Measurements from ENCODE around the gene TEX38. TPM values are rescaled to one million over a fixed set of nuclear protein-coding genes. Genes with fewer than 3 reads are reported as not detected.

TEX38 gene
- total RNA-seq, 1 experiment from 2014 or later = not detected

Other genes starting within 250 kb of the TEX38 start
- 0.80 and 2.1 TPM in 2 replicates for gene DMBX1, start 182.0 kb upstream of the TEX38 start, total RNA-seq (2014; rRNA removed; shearing (Covaris generic))
- gene KNCN, start 120.2 kb upstream of the TEX38 start, total RNA-seq (2014; rRNA removed; shearing (Covaris generic)) = not detected in 2 replicates
- gene MKNK1, start 67.6 kb upstream of the TEX38 start, total RNA-seq (2014; rRNA removed; shearing (Covaris generic)) = 8.9 and 21.5 TPM in 2 replicates
- 4.0 and 5.1 TPM in 2 replicates for gene MOB3C, start 55.0 kb upstream of the TEX38 start, total RNA-seq (2014; rRNA removed; shearing (Covaris generic))
- gene ATPAF1, start 3.5 kb upstream of the TEX38 start, total RNA-seq (2014; rRNA removed; shearing (Covaris generic)) = 39.1 and 52.7 TPM in 2 replicates
- gene EFCAB14, start 47.3 kb downstream of the TEX38 start, total RNA-seq (2014; rRNA removed; shearing (Covaris generic)) = 34.3 and 45.9 TPM in 2 replicates
- gene CYP4B1, start 127.2 kb downstream of the TEX38 start, total RNA-seq (2014; rRNA removed; shearing (Covaris generic)) = not detected in 2 replicates

Measured in Daoy (cell line).